Muscle layer of duodenum (tissue), 2 donors: ENCODE data around the gene FOXC2.
"Not testable (repeated sequence)": the region's sequence is repeated elsewhere in the genome, so short reads cannot be mapped to it uniquely, and the experiment has no call there.

ENCODE experiments used
- H3K27ac ChIP-seq: one replicate; pipeline ENCODE4 v1.7.0; 2013; ENCODE audit warnings: mild to moderate bottlenecking, low read length
- H3K27me3 ChIP-seq: one replicate; pipeline ENCODE4 v1.7.0; 2013; ENCODE audit warnings: low read depth, mild to moderate bottlenecking, control low read depth, low read length
- H3K36me3 ChIP-seq, 2 donors: one replicate each; pipeline ENCODE4 v1.7.0; 2013; ENCODE audit warnings: low read length in 2 of 2, control low read depth in 1 of 2, mild to moderate bottlenecking in 1 of 2; ENCODE audit not compliant: insufficient read depth in 2 of 2, control insufficient read depth in 1 of 2
- H3K4me1 ChIP-seq, 2 donors: one replicate each; pipeline ENCODE4 v1.7.0; 2013; ENCODE audit warnings: low read length in 2 of 2, mild to moderate bottlenecking in 2 of 2, control low read depth in 1 of 2, moderate library complexity in 1 of 2; ENCODE audit not compliant: insufficient read depth in 2 of 2, control insufficient read depth in 1 of 2
- H3K4me3 ChIP-seq, 2 donors: one replicate each; pipeline ENCODE4 v1.7.0; 2013; ENCODE audit warnings: low read length in 2 of 2, low read depth in 1 of 2, mild to moderate bottlenecking in 1 of 2
- H3K9me3 ChIP-seq, 2 donors: one replicate each; pipeline ENCODE4 v1.7.0; 2013; ENCODE audit warnings: low read length in 2 of 2, control low read depth in 1 of 2, mild to moderate bottlenecking in 1 of 2; ENCODE audit not compliant: control insufficient read depth in 1 of 2
- donor health status: healthy.

Gene FOXC2

GRCh38 chr16:86585821-86586611, 19.4 kb downstream of the FOXC2 start:
- peak overlapping the region; percentile 4 for H3K27ac ChIP-seq
- H3K4me1 ChIP-seq = no peaks in the 10 kb centered on the region
- H3K4me3 ChIP-seq = no peak overlapping the region
- H3K36me3 ChIP-seq = no peaks in the 10 kb centered on the region
- no peaks in the 10 kb centered on the region for H3K9me3 ChIP-seq
- peaks cover 10% of the 10 kb centered on the region for H3K27me3 ChIP-seq

- H3K27me3 ChIP-seq = peaks cover 11% of the 10 kb centered on the region
- H3K36me3 ChIP-seq = no peaks in the 10 kb centered on the region
- H3K9me3 ChIP-seq = no peaks in the 10 kb centered on the region
- H3K4me1 ChIP-seq = no peaks in the 10 kb centered on the region
- no peak overlapping the region for H3K4me3 ChIP-seq
- no peak overlapping the region for H3K27ac ChIP-seq
Measured at GRCh38 chr16:86587487-86587886, 20.9 kb downstream of the FOXC2 start.

- not testable (repeated sequence) for H3K4me3 ChIP-seq, H3K27ac ChIP-seq, H3K4me1 ChIP-seq, H3K36me3 ChIP-seq, H3K9me3 ChIP-seq
- H3K27me3 ChIP-seq = peaks cover 12% of the 10 kb centered on the region
Measured at GRCh38 chr16:86587955-86588354, 21.3 kb downstream of the FOXC2 start.

- no peaks in the 10 kb centered on the region for H3K4me1 ChIP-seq
- no peaks in the 10 kb centered on the region for H3K36me3 ChIP-seq
- no peak overlapping the region for H3K27ac ChIP-seq
- H3K27me3 ChIP-seq = peaks cover 19% of the 10 kb centered on the region
- no peak overlapping the region for H3K4me3 ChIP-seq
- H3K9me3 ChIP-seq = no peaks in the 10 kb centered on the region
Measured at GRCh38 chr16:86590501-86591144, 24.0 kb downstream of the FOXC2 start.

GRCh38 chr16:86591270-86591669, 24.6 kb downstream of the FOXC2 start:
- Histone ChIP-seq H3K36me3 (no peaks in the 10 kb centered on the region), H3K4me3 (no peak overlapping the region), H3K27me3 (peaks cover 19% of the 10 kb centered on the region), H3K4me1 (no peaks in the 10 kb centered on the region), H3K9me3 (no peaks in the 10 kb centered on the region), H3K27ac (no peak overlapping the region)

GRCh38 chr16:86593913-86594620, 27.4 kb downstream of the FOXC2 start:
- H3K4me1 ChIP-seq = no peaks in the 10 kb centered on the region
- H3K27me3 ChIP-seq = peaks cover 19% of the 10 kb centered on the region
- no peak overlapping the region for H3K27ac ChIP-seq
- no peaks in the 10 kb centered on the region for H3K36me3 ChIP-seq
- H3K4me3 ChIP-seq = no peak overlapping the region
- no peaks in the 10 kb centered on the region for H3K9me3 ChIP-seq

GRCh38 chr16:86594721-86595120, 28.1 kb downstream of the FOXC2 start:
- no peak overlapping the region for H3K27ac ChIP-seq
- no peaks in the 10 kb centered on the region for H3K36me3 ChIP-seq
- no peaks in the 10 kb centered on the region for H3K4me1 ChIP-seq
- H3K27me3 ChIP-seq = peaks cover 19% of the 10 kb centered on the region
- H3K4me3 ChIP-seq = no peak overlapping the region
- H3K9me3 ChIP-seq = no peaks in the 10 kb centered on the region

GRCh38 chr16:86595983-86596605, 29.5 kb downstream of the FOXC2 start:
- no peaks in the 10 kb centered on the region for H3K4me1 ChIP-seq
- H3K36me3 ChIP-seq = no peaks in the 10 kb centered on the region
- H3K27ac ChIP-seq = no peak overlapping the region
- H3K4me3 ChIP-seq = no peak overlapping the region
- H3K27me3 ChIP-seq = peaks cover 12% of the 10 kb centered on the region
- H3K9me3 ChIP-seq = no peaks in the 10 kb centered on the region

- Histone ChIP-seq H3K27ac (no peak overlapping the region), H3K9me3 (no peaks in the 10 kb centered on the region), H3K27me3 (peaks cover 11% of the 10 kb centered on the region), H3K4me3 (no peak overlapping the region), H3K36me3 (no peaks in the 10 kb centered on the region), H3K4me1 (no peaks in the 10 kb centered on the region)
Measured at GRCh38 chr16:86597126-86597879, 30.7 kb downstream of the FOXC2 start.

GRCh38 chr16:86597880-86598606, 31.4 kb downstream of the FOXC2 start:
- Histone ChIP-seq H3K27me3 (peaks cover 9% of the 10 kb centered on the region), H3K4me1 (no peaks in the 10 kb centered on the region), H3K36me3 (no peaks in the 10 kb centered on the region), H3K9me3 (no peaks in the 10 kb centered on the region), H3K4me3 (no peak overlapping the region), H3K27ac (no peak overlapping the region)
